NCI-H748 treated with DMSO at 0.1 percent for 48 hours (cell line): Measurements from ENCODE around the gene NECTIN1.
A peak's percentile ranks its signal among the peaks of the same experiment; 100 is the strongest.

Source experiments
- DNase-seq: peaks from one replicate; lab custom pipeline; 2025; lab: John Stamatoyannopoulos, UW

Gene NECTIN1, protein sequence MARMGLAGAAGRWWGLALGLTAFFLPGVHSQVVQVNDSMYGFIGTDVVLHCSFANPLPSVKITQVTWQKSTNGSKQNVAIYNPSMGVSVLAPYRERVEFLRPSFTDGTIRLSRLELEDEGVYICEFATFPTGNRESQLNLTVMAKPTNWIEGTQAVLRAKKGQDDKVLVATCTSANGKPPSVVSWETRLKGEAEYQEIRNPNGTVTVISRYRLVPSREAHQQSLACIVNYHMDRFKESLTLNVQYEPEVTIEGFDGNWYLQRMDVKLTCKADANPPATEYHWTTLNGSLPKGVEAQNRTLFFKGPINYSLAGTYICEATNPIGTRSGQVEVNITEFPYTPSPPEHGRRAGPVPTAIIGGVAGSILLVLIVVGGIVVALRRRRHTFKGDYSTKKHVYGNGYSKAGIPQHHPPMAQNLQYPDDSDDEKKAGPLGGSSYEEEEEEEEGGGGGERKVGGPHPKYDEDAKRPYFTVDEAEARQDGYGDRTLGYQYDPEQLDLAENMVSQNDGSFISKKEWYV

DNA sequence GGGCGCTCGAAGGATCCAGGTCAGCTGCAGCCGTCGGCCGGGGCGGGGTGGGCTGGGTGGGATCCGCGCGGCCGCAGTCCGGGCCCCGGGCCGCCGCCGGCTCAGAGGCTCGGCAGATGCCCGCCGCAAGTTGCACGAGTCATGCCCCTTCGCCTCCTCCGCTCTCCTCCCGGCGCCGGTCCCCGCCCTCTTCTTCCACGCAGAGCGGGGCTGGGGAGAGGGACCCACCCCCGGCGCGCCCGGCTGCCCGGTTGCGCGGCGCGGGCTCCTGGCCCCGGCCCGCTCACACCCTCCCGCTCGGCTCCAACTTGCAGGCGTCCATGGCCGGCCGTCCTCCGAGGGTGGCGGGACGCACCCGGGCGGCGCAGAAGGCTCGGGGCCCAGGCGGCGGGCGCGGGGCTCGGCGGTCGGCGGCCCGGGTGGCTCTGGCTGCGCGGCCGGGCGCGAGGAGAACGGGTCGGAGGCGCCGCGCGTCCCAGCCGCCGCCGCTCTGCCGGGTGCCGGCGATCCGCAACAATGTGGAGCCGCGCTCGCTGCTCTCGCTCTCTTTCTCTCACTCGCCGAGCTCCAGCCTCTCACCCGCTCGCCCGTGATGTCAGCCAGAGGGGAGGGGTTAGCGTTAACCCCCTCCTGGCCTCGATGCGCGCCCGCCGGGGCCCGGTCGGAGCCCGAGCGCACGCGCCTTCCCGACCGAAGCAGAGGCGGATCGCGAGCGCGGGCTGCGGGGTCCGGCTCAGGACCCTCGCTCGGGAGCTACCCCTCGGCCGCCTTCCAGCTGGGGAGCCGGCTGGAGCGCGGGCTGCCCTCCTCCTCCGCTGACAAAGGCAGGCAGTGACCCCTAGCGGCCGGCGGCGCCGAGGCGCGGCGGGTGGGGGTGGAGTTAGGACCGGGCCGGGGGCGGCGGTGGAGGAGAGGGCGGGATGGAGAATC is at the start of gene NECTIN1:
Gene NECTIN1, minus strand, starts transcription at position 550 of the 930 bp plus-strand sequence. CDS start 647 bp downstream, outside the sequence.
- DNase-seq: peak; percentile 60

DNA sequence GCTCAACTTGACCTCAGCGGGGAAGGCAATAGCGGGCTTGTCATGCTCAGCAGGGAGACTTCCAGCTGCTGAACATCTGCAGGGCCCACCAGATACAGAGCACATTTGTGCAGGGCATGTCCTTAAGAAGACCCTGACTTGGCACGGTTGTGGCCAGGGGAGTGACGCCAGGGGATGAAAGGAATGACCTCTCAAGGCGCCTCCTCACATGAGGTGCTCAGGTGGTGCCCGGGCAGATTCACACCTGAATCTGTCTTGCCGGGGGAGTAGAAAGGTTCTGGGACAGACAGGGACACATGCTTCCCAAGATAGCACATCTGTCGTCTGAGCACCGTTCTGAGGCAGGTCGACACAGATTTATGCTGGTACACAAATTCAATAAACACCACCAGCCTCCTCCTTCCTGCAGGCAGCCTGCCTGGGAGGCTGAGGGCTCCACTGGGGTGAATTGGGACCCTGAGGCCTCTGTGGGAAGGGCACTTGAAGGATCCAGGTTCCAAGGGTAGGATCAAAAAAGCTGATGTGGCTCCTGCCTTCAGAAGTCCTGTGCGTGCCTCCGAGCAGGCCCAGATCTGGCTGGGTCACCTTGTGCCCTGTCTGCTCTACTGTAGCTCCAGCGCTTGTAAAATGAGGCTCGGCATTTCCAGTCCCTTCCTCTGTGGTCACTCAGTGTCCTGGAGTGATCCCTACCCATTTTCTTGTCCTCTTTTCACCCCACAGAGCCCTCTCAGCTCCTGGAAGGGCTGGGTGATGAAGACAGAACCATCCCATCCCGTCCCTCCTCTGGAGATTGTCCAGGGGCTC is 49.6 kb upstream of the NECTIN1 start:
- no peak for DNase-seq

GRCh38 chr11:119777940-119778339 is 48.9 kb upstream of the NECTIN1 start:
- DNase-seq: no peak

- DNase-seq: no peak
Measured at GRCh38 chr11:119776651-119777050, 47.7 kb upstream of the NECTIN1 start.

GRCh38 chr11:119776031-119776636 is 47.1 kb upstream of the NECTIN1 start:
- no peak for DNase-seq

DNA sequence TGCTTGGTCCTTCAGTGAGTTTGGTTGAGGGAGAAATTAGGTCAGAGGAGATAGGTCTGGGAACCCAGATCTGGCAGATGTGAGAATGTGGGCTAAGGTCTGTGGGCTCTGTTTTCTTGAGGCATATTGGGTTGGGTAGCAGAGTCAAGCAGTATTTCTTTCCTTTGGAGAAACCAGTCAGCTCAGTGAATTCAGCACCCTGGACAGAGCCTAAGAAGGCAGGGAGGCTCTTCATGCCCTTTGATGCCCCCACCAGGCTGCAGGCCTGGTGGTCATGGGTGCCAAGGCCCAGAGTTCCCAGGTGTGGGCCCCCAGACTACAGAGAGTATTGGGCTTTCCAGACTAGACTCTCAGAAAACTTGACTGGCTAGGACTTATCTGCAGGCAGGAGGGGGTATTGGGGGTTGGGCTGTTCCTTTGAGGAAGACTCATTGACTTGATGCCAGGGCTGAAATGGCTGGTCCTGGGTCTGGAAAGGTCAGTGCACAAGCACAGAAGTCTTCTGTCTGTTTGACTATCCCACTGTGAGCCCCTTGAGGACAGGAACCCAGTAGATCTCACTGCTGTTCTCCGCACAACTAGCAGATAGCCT is 45.3 kb upstream of the NECTIN1 start:
- no peak for DNase-seq

DNA sequence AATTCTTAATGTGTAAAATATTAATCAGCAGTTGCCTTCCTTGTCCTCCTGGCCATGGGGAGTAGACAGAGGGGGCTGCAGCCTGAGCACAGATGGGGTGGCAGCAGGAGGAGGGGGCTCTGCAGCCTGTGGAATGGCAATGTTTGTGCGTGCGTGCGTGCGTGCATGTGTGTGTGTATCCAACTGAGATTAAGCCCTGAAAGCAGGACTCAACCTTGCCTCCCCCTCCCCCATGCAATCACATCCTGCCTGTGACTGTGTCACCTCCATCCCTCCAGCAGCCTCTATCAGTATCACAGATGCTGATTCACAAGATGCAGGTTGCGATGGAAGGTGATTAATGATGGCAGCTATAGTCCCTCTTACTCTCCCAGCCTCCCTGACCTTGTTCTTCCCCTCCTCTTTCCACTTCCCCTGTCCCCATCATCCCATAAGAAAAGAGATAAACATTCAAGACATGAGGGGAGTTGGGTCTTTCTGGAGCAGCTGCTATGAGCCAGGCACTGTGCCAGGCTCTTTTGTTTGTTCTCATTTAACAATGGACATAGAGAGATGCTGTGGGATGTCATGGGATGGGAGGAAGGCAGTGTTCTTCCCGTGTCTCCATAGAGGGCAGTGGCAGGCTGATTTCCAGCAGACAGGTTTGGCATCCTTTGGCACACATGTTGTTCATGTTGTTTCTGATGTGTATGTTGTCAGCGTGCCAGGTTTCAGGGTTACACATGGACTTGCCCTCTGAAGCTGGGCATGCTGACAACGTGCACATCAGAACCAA is 43.8 kb upstream of the NECTIN1 start:
- no peak for DNase-seq

GRCh38 chr11:119772076-119772475 is 43.1 kb upstream of the NECTIN1 start:
- no peak for DNase-seq

- DNase-seq: no peak
Measured at GRCh38 chr11:119771172-119771770, 42.3 kb upstream of the NECTIN1 start.

DNA sequence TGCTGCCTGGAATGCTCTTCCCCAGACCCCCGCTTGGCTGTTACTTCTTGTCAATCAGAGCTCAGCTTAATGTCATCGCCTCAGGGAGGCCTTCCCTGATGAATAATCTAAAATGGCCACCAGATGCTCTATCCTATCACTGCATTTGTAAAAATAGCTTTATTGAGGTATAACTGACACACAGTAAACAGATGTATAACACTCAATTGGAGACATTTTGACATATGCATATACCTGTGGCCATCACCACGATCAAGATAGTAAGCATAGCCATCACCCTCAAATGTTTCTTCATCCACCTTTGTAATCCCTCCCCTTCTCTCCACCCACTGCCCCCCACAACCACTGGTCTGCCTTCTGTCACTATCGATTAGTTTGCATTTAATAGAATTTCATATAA is 36.6 kb upstream of the NECTIN1 start:
- no peak for DNase-seq

DNA sequence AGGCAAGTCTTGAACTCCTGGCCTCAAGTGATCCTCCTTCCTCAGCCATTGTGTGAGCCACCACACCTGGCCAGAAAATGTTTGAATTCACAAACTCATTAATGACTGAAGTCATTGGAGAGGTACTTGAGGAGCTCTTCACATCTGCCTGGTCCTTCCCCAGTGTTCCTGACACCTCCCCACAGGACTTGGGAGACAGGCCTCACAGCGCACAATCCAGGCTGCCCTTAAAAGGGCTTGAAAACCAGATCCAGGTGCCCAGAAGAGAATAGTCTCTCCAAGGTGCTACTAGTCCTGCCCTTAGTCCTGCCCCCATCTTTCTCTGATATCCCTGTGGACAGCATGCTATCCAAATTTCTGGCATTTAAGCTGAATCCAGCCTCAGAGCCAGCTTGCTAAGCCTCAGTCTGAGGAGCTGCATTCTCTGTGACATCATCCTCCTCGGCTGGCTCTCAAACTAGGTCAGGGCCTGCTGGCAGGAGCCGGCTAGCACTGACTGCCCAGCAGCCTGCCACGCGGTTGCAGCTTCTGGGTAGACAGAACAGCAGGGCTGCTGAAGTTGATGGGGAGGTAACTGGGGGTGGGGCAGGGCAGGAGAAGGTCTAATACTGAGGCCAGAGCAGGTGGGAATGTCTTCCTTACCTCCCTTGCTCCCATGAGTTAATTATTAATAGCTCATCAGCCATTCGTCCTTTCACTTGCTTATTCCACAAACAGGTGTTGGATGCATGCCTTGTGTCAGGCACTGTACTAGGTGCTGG is 35.3 kb upstream of the NECTIN1 start:
- DNase-seq: no peak

DNA sequence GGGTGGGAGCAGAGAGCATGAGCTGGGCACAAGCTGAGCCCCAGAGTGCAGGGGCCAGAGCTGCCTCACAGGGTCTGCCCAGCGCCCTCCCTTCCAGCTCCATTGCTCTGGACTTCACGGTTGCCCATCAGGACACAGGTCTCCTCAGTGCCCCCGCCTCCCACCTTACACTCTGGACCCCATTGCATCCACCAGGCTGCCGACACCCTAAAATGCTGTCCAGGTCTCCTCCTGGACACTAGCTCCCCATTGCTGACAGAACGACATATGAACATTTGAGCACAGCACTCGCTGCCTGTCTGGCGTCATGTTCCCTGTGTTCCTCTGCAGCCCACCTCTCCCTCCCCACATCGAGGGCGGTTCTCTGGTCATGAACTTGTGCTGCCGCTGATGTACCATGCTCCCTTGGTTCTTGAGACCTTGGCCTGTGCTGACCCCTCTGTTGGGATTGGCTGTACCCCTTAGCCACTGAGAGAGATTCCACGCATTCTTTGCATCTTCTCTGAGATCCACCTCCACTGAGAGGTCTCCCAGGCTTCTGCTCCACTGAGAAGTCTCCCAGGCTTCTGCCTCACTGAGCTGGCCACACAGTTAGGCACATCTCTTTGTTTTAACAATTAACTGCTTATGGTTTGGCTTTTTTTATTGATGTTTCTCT is 34.2 kb upstream of the NECTIN1 start:
- no peak for DNase-seq

GRCh38 chr11:119759747-119760412 is 30.9 kb upstream of the NECTIN1 start:
- no peak for DNase-seq

DNA sequence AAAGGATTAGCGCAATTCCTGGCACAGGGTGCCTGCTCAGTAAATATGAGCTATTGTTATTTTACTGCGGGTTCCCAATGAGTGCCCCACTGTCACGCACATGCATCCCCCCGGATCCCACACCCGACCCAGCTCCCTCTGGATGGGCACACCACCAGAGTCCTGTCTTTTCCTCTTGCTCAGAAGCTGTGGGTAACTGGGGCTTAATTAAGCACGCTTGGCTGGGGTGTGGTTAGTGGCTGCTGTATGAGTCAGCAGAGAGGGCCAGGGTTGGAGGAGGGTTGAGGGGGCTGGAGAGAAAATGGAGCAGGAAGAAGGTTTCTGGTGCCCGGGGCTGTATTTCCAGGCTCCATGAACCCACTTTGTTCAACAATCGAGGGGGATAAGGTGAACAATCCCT is 30.3 kb upstream of the NECTIN1 start:
- no peak for DNase-seq

GRCh38 chr11:119758291-119758690 is 29.3 kb upstream of the NECTIN1 start:
- DNase-seq: no peak

DNA sequence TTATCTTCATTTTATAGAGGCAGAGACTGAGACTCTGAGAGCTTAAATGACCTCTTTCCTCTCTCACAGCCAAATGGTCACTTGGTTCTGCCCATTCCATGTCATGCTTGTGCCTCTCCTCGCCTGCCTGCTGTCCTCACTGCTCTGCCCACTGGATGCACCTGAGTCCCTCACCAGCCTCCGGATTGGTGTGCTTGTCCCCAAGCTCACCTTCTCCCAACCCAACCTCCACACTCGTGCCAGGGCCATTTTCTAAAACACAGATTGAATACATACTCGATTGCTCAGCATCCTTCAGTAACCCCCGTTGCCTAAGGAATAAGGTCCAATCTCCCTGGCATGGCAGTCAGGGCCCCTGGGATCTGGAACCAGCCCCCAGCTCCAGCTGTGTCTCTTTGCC is 28.4 kb upstream of the NECTIN1 start:
- DNase-seq: no peak

- DNase-seq: no peak
Measured at GRCh38 chr11:119756169-119756865, 27.3 kb upstream of the NECTIN1 start.
